IPS DF 4.7 (cell line): ENCODE results near the gene CDKN1C.
"Not testable (repeated sequence)": the region's sequence is repeated elsewhere in the genome, so short reads cannot be mapped to it uniquely, and the experiment has no call there.

Experiments
- DNase-seq: peaks from one replicate; pipeline ENCODE4 v3.0.0-alpha.2; 2013; ENCODE audit warnings: low spot score; ENCODE audit errors: extremely low read depth

Gene CDKN1C

DNA sequence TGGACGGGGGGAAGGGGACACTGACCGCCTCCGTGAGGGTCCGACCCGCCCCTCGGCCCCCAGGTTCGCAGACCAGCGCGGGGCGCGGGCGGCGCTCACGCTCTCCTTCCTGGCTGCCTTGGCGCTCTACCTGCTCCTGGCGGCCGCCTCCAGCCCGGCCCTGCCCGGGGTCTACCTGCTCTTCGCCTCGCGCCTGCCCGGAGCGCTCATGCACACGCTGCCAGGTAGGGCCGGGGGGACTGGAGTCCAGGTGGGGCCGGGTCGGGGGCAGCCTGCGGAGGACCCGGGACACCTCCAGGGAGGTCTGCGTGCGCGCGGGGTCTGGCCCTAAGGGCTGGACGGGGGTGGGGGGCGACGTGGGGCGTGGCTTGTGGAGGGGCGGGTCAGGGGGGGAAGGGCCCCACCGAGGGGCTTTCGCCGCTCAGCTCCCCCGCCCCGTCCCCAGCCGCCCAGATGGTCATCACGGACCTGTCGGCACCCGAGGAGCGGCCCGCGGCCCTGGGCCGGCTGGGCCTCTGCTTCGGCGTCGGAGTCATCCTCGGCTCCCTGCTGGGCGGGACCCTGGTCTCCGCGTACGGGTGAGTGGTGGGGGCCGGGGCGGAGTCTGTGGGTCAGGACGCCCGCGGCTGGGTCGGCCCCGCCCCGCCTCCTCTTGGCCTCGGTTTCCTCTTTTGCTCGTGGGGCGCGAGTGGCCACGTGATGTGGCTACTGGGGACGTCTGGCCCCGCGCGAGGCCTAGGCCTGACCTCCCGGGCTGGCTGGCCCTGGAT is 23.7 kb upstream of the CDKN1C start:
- no peak for DNase-seq

DNA sequence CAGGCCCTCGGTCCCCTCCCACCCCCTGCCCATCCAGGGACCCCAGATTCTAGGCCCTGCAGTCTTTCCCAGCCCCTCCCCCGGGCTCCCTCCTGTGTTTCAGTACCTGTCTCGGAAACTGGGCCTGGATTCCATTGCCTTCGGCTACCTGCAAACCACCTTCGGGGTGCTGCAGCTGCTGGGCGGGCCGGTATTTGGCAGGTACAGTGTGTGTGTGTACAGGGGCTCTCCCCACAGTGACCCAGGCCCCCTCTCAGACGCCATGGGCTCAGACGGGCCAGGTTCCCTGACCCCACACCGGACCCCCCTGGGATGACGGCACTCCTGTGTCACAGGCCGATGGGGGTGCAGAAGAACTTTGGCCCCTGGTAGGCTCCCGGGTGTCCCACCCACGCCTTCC is 22.6 kb upstream of the CDKN1C start:
- DNase-seq, result no peak

DNA sequence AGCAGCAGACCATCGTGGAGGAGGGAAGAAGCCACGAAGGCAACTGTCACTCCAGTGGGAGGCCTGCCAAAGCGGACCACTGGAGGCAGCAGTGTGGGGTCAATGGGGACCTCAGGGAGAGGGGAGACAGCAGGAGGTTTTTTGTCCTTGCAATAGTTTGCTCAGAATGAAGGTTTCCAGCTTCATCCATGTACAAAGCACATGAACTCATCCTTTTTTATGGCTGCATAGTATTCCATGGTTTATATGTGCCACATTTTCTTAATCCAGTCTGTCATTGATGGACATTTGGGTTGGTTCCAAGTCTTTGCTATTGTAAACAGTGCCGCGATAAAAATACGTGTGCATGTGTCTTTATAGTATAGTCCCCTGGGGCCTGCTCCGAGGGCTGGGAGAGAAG is 19.7 kb upstream of the CDKN1C start:
- DNase-seq, result not testable (repeated sequence)

DNA sequence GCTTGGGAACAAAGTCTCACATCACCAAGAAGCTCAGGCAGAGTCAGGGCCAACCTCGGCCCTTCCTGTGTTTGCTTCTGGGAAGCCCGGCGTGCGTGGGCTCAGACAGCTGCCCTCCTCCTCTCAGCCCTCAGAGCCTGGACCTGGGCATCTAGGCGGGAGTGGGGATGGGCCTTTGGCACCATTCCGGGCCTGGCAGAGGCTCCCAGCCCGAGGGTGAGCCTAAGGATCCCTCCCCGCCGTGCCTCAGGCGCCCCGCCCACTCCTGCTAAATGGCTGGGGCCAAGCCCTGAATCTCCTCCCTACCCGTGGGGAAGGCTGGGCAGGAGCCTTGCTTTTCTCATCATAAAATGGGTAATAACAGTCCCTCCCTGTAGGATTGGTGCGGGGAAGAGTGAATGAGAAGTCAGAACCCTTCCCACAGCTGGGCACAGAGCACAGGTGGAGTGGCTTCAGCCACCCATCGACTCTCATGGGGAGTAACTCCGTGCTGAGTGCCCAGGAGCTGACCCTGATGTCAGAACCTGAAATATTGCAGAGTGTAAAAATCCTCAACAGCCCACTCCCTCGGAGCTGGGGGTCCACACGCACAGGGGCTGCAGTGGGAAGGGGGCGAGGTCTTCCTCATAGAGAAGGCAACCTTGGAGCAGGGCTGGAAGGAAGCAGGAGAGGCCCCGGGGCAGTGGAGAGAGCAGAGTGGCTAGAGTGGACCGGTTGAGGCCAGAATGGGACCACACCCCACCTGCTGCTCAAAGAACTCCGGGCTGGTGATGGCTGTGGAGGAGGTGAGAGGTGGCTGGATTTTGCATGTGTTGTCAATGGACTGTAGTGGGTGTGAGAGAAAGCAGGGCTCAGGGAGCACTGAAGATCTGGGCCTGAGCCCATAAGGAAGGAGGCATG is 18.8 kb upstream of the CDKN1C start:
- DNase-seq, result no peak

DNA sequence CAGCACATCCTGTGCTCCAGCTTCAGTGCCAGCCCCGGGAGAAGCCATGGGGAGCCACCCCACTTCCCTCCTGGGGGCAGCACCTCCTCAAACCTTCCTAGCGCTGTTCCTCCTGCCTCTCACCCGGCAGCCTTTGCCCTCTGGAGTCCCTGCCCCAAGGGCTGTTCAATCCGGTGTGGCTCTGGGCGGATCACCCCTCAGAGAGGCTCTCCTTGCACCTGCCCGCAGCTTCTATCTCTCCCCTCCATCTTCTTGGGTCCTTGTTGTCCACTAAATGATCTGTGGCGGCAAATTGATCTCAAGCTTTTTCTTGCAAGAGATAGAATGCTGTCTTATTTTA is 18.1 kb upstream of the CDKN1C start:
- no peak for DNase-seq

GRCh38 chr11:2902784-2903671 is 17.5 kb upstream of the CDKN1C start:
- no peak for DNase-seq

- no peak for DNase-seq
Observed at GRCh38 chr11:2901854-2902783, 16.5 kb upstream of the CDKN1C start.

GRCh38 chr11:2901196-2901796 is 15.7 kb upstream of the CDKN1C start:
- no peak for DNase-seq

GRCh38 chr11:2899080-2899783 is 13.7 kb upstream of the CDKN1C start:
- DNase-seq, result no peak

DNA sequence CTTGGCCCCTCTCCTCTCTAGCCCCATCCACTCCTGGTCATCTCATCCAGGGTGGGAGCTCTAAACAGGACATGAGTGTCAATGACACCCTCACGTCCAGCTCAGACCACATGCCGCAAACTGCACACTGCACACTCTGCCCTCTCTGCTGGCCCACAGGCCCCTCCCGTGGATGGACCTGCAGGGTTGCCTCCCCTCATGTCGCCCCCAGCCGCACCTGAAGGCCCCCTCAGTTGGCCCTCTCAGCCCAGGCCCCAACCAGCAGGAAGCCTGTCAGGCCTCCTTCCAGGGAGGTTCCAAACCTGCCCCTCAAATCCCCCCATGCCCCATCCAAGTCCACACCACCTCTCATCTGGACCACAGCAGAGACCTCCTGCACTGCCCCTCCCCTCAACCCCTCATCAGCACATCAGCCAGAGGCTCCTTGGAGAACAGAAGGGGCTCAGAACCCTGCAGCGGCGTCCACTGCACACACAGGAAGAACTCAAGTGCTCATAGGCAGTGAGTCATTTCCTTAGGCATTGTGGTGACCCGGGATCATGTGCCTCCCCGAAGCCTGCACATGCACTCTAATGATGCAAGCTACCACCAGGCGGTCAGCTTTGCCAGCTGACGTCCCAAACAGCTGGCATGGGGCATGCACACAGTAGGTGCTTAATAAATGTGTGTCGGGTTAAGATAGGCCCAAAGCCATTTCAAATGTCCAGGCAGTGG is 12.9 kb upstream of the CDKN1C start:
- no peak for DNase-seq

GRCh38 chr11:2897048-2897447 is 11.5 kb upstream of the CDKN1C start:
- DNase-seq, result no peak

- no peak for DNase-seq
Observed at GRCh38 chr11:2896047-2896446, 10.5 kb upstream of the CDKN1C start.

DNA sequence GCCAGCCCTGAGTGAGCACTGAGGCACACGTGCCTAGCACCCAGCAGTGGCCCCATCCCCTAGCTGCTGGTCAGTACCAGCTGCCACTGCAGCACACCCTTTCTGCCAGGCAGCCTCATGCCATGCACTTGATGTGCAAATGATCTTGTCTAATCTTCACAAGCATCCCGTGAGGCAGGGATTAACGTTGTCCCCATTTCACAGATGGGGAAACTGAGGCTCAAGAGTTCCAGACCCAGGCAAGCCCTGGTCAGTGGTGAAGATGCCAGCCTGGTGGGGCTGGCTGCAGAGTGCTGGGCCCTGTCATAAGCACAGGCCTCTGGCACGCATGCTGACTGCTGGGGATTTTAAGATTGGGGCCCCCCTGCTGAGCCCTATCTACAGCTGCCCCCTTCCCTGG is 8.4 kb upstream of the CDKN1C start:
- no peak for DNase-seq

DNA sequence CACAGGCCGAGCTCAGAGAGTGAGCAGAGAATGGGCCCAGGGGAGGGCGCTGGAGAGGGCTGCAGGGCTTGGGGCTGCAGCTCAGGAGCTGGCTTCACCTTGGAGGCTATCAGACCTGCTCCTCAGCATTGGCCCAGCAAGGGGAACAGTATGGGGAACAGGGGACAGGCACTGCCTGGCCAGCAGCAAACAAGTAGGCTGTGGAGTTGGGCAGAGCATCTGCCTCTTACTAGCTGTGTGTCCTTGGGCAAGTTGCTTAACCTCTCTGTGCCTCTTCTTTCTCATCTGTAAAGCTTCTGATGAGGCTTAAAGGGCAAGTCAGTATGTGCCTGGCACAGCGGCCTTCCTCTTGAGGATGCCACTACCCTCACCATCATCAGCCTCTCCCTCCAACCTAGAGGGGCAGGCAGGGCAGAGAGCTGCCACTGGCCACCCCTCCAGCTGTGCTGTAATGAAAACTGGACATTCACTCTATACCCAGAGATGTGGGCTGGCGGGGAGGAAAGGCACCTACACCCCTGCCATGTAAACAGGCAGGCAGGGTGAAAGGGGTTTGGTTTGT is 7.5 kb upstream of the CDKN1C start:
- DNase-seq, result no peak

DNA sequence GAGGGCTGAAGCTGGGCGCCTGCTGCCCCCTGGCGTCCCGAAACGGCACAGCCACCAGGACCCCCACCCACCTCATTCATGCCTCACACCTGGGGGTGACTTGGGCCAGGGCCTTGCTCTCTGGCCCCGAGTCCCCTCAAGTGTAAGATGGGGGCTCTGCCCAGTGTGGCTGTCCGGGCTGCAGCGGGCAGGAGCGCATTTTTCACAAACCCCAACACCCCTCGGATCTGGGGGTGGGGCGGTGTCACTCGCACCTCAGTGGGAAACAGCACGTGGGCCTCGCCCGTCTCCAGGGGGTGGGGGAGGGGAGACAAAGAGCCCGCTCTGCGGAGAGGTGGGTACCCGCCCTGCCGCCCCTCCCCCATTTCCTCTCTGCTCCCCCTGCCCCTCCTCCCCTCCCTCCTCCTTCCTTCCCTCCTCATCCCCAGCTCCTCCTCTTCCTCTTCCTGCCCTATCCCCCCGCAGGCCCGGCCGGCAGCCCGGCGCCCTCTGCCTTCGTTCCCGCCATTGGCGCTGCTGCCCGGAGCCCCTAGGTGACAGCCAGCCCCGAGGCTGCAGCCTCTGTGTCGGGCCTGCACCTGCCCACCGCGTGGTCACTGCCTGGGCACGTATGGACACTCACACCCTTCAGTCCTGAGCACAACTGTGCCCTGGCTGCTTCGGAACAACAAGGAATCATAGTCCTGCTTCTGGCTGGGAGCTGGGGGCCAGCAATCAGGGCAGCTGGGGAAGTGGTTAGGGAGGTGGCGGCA is 6.8 kb upstream of the CDKN1C start:
- DNase-seq, result no peak

DNA sequence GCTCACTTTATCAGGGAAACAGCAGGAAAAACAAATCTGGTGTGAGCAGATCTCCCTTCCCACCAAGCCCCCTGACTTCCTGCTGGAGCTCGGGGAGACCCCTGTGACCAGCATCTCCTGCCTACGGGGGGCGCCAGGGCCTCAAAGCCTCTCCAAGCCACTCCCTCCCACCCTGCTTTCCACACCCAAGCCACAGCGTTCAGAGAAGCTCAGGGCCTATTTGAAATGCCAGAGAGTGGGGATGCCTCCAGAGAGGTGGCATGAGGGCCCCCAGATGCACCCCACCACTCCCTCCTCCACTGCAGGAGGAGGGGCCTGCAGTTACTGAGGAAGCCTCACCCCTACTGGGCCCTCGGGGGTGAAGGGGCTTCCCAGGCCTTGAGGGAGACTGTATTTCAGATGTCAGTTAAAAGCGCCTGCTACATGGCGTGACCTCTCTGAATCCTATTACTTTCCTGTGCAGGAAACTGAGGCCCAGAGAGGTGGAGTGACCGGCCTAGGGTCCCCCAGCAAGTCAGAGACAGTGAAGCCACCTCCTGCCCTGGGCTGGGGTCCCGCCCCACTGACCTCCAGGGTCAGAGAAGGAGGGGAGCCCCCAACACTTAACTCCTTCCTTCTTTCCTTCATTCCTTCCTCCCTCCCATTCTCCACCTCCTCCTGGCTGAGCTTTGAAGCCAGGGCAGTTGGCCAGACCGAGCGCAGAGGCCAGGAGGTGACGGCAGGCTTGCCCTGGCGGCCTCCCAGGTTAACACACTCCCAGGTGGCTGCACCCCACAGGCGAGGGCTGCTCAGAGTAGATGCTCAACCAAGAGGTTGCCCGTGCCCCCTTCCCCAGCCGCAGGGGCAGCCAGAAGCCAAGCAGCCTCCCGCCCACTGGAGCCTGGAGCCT is 6.0 kb upstream of the CDKN1C start:
- DNase-seq, result no peak
